ENCODE results near the gene CACNA1G. TPM values are rescaled to one million over a fixed set of nuclear protein-coding genes. Genes with fewer than 3 reads are reported as not detected.

The CACNA1G gene
- total RNA-seq, 2 experiments from 2014 or later: not detected

- H3K36me3 Mint-ChIP-seq (ENCODE audit: low read depth): no peaks in the 10 kb centered on the region
- H3K9me3 Mint-ChIP-seq: no peaks in the 10 kb centered on the region
- no peaks in the 10 kb centered on the region for H3K27me3 Mint-ChIP-seq
- DNase-seq: no peak
- ChIA-PET POLR2A (no interaction called here), CTCF (interaction anchor here (0.6 to 1.5 kb wide), 2 partner anchors 73 to 530 kb away, joined by 3 to 4 read pairs; no protein-coding TSS in a partner anchor)
- H3K4me1 Mint-ChIP-seq: no peaks in the 10 kb centered on the region
- H3K27ac Mint-ChIP-seq: no peak overlapping the region
- H3K4me3 Mint-ChIP-seq: no peak overlapping the region
These were observed 17.7 kb downstream of the CACNA1G start for GRCh38 chr17:50578173-50578572.

GRCh38 chr17:50579399-50579798 is 18.9 kb downstream of the CACNA1G start:
- H3K4me1 Mint-ChIP-seq: no peaks in the 10 kb centered on the region
- no peaks in the 10 kb centered on the region for H3K27me3 Mint-ChIP-seq
- no peak overlapping the region for H3K27ac Mint-ChIP-seq
- POLR2A ChIA-PET: interaction anchor here (0.9 kb wide), 1 partner anchor 17 kb away, joined by 3 read pairs; no protein-coding TSS in a partner anchor
- CTCF ChIA-PET: no interaction called here
- no peak overlapping the region for H3K4me3 Mint-ChIP-seq
- H3K9me3 Mint-ChIP-seq: no peaks in the 10 kb centered on the region
- no peak for DNase-seq
- no peaks in the 10 kb centered on the region for H3K36me3 Mint-ChIP-seq (ENCODE audit: low read depth)

GRCh38 chr17:50580646-50581045 is 20.1 kb downstream of the CACNA1G start:
- ChIA-PET POLR2A (no interaction called here), CTCF (no interaction called here)
- no peaks in the 10 kb centered on the region for H3K9me3 Mint-ChIP-seq
- H3K4me1 Mint-ChIP-seq: no peaks in the 10 kb centered on the region
- no peak for DNase-seq
- no peak overlapping the region for H3K4me3 Mint-ChIP-seq
- no peaks in the 10 kb centered on the region for H3K36me3 Mint-ChIP-seq (ENCODE audit: low read depth)
- H3K27me3 Mint-ChIP-seq: no peaks in the 10 kb centered on the region
- no peak overlapping the region for H3K27ac Mint-ChIP-seq

- H3K36me3 Mint-ChIP-seq (ENCODE audit: low read depth): no peaks in the 10 kb centered on the region
- H3K27ac Mint-ChIP-seq: no peak overlapping the region
- CTCF ChIA-PET: no interaction called here
- POLR2A ChIA-PET: no interaction called here
- no peaks in the 10 kb centered on the region for H3K27me3 Mint-ChIP-seq
- no peak overlapping the region for H3K4me3 Mint-ChIP-seq
- no peak for DNase-seq
- no peaks in the 10 kb centered on the region for H3K4me1 Mint-ChIP-seq
- H3K9me3 Mint-ChIP-seq: no peaks in the 10 kb centered on the region
These were observed 20.8 kb downstream of the CACNA1G start for GRCh38 chr17:50581316-50581715.

- POLR2A ChIA-PET: no interaction called here
- CTCF ChIA-PET: no interaction called here
- Mint-ChIP-seq H3K9me3 (no peaks in the 10 kb centered on the region), H3K27ac (no peak overlapping the region), H3K4me3 (no peak overlapping the region), H3K4me1 (no peaks in the 10 kb centered on the region), H3K36me3 (ENCODE audit: low read depth) (no peaks in the 10 kb centered on the region), H3K27me3 (no peaks in the 10 kb centered on the region)
- no peak for DNase-seq
These were observed 22.2 kb downstream of the CACNA1G start for GRCh38 chr17:50582741-50583140.

- H3K36me3 Mint-ChIP-seq (ENCODE audit: low read depth): no peaks in the 10 kb centered on the region
- no peak for DNase-seq
- no peak overlapping the region for H3K27ac Mint-ChIP-seq
- CTCF ChIA-PET: no interaction called here
- H3K4me1 Mint-ChIP-seq: no peaks in the 10 kb centered on the region
- POLR2A ChIA-PET: no interaction called here
- no peak overlapping the region for H3K4me3 Mint-ChIP-seq
- no peaks in the 10 kb centered on the region for H3K9me3 Mint-ChIP-seq
- H3K27me3 Mint-ChIP-seq: no peaks in the 10 kb centered on the region
These were observed 23.1 kb downstream of the CACNA1G start for GRCh38 chr17:50583641-50584040.

- H3K4me1 Mint-ChIP-seq: no peaks in the 10 kb centered on the region
- no peak for DNase-seq
- ChIA-PET POLR2A (no interaction called here), CTCF (interaction anchor here (1.4 kb wide), 1 partner anchor 8 kb away, joined by 4 read pairs; no protein-coding TSS in a partner anchor)
- no peak overlapping the region for H3K4me3 Mint-ChIP-seq
- no peaks in the 10 kb centered on the region for H3K36me3 Mint-ChIP-seq (ENCODE audit: low read depth)
- no peaks in the 10 kb centered on the region for H3K27me3 Mint-ChIP-seq
- H3K9me3 Mint-ChIP-seq: no peaks in the 10 kb centered on the region
- no peak overlapping the region for H3K27ac Mint-ChIP-seq
These were observed 23.6 kb downstream of the CACNA1G start for GRCh38 chr17:50584116-50584515.

GRCh38 chr17:50584749-50585148 is 24.2 kb downstream of the CACNA1G start:
- no peak for DNase-seq
- Mint-ChIP-seq H3K27me3 (no peaks in the 10 kb centered on the region), H3K36me3 (ENCODE audit: low read depth) (no peaks in the 10 kb centered on the region), H3K4me1 (no peaks in the 10 kb centered on the region), H3K9me3 (no peaks in the 10 kb centered on the region), H3K27ac (no peak overlapping the region), H3K4me3 (no peak overlapping the region)
- ChIA-PET POLR2A (no interaction called here), CTCF (interaction anchor here (1.4 kb wide), 1 partner anchor 8 kb away, joined by 4 read pairs; no protein-coding TSS in a partner anchor)

- H3K36me3 Mint-ChIP-seq (ENCODE audit: low read depth): no peaks in the 10 kb centered on the region
- ChIA-PET CTCF (interaction anchor here (0.6 to 1.6 kb wide), 3 partner anchors 9 to 51 kb away, joined by 3 to 4 read pairs (median 3); no protein-coding TSS in a partner anchor), POLR2A (no interaction called here)
- no peak for DNase-seq
- no peaks in the 10 kb centered on the region for H3K27me3 Mint-ChIP-seq
- no peak overlapping the region for H3K27ac Mint-ChIP-seq
- H3K9me3 Mint-ChIP-seq: no peaks in the 10 kb centered on the region
- no peak overlapping the region for H3K4me3 Mint-ChIP-seq
- no peaks in the 10 kb centered on the region for H3K4me1 Mint-ChIP-seq
These were observed 24.8 kb downstream of the CACNA1G start for GRCh38 chr17:50585346-50585745.

GRCh38 chr17:50585891-50586290 is 25.4 kb downstream of the CACNA1G start:
- no peak overlapping the region for H3K27ac Mint-ChIP-seq
- no peaks in the 10 kb centered on the region for H3K36me3 Mint-ChIP-seq (ENCODE audit: low read depth)
- no peak for DNase-seq
- ChIA-PET POLR2A (no interaction called here), CTCF (interaction anchor here (0.6 to 1.6 kb wide), 2 partner anchors 18 to 50 kb away, joined by 3 read pairs; no protein-coding TSS in a partner anchor)
- no peak overlapping the region for H3K4me3 Mint-ChIP-seq
- H3K27me3 Mint-ChIP-seq: no peaks in the 10 kb centered on the region
- no peaks in the 10 kb centered on the region for H3K9me3 Mint-ChIP-seq
- no peaks in the 10 kb centered on the region for H3K4me1 Mint-ChIP-seq

- H3K9me3 Mint-ChIP-seq: no peaks in the 10 kb centered on the region
- H3K36me3 Mint-ChIP-seq (ENCODE audit: low read depth): no peaks in the 10 kb centered on the region
- no peak overlapping the region for H3K27ac Mint-ChIP-seq
- H3K27me3 Mint-ChIP-seq: no peaks in the 10 kb centered on the region
- ChIA-PET POLR2A (no interaction called here), CTCF (interaction anchor here (0.7 to 1.6 kb wide), 3 partner anchors 19 to 49 kb away, joined by 3 read pairs; no protein-coding TSS in a partner anchor)
- H3K4me1 Mint-ChIP-seq: no peaks in the 10 kb centered on the region
- H3K4me3 Mint-ChIP-seq: no peak overlapping the region
- no peak for DNase-seq
These were observed 26.1 kb downstream of the CACNA1G start for GRCh38 chr17:50586421-50587247.

- CTCF ChIA-PET: interaction anchor here (1.4 kb wide), 1 partner anchor 43 kb away, joined by 3 read pairs; no protein-coding TSS in a partner anchor
- no peaks in the 10 kb centered on the region for H3K27me3 Mint-ChIP-seq
- H3K27ac Mint-ChIP-seq: no peak overlapping the region
- POLR2A ChIA-PET: no interaction called here
- no peaks in the 10 kb centered on the region for H3K36me3 Mint-ChIP-seq (ENCODE audit: low read depth)
- H3K4me3 Mint-ChIP-seq: no peak overlapping the region
- no peaks in the 10 kb centered on the region for H3K4me1 Mint-ChIP-seq
- no peak for DNase-seq
- H3K9me3 Mint-ChIP-seq: no peaks in the 10 kb centered on the region
These were observed 27.1 kb downstream of the CACNA1G start for GRCh38 chr17:50587571-50587970.

- no peak for DNase-seq
- no peaks in the 10 kb centered on the region for H3K27me3 Mint-ChIP-seq
- ChIA-PET CTCF (no interaction called here), POLR2A (no interaction called here)
- no peak overlapping the region for H3K27ac Mint-ChIP-seq
- no peaks in the 10 kb centered on the region for H3K9me3 Mint-ChIP-seq
- H3K4me3 Mint-ChIP-seq: no peak overlapping the region
- no peaks in the 10 kb centered on the region for H3K4me1 Mint-ChIP-seq
- no peaks in the 10 kb centered on the region for H3K36me3 Mint-ChIP-seq (ENCODE audit: low read depth)
These were observed 28.0 kb downstream of the CACNA1G start for GRCh38 chr17:50588391-50589049.
